SU-DHL-6 (cell line): Measurements from ENCODE around the gene LRFN2.

Experiments
- H2AFZ ChIP-seq: fragments of 200-600 bp; sonication (generic); 2 replicates; pipeline ENCODE4 v1.6.1; 2014; ENCODE audit warnings: low read depth, mild to moderate bottlenecking, moderate library complexity, mixed read lengths, antibody characterized with exemption, low read length; ENCODE audit not compliant: severe bottlenecking
- H3F3A ChIP-seq: fragments of 200-600 bp; shearing (Covaris generic); 2 replicates; pipeline ENCODE4 v1.6.0; 2016; ENCODE audit warnings: antibody characterized with exemption, mild to moderate bottlenecking; ENCODE audit not compliant: insufficient read depth
- H3K27ac ChIP-seq: fragments of 200-600 bp; sonication (generic); 2 replicates; pipeline ENCODE4 v1.5.1; 2016; ENCODE audit warnings: low read depth, mild to moderate bottlenecking, low read length, moderate library complexity, mixed read lengths
- H3K27me3 ChIP-seq: fragments of 200-600 bp; sonication (generic), shearing (Covaris generic); 2 replicates; pipeline ENCODE4 v1.6.0; 2014; ENCODE audit warnings: mild to moderate bottlenecking, low read length
- H3K36me3 ChIP-seq: fragments of 200-600 bp; sonication (generic); 2 replicates; pipeline ENCODE4 v1.6.1; 2014; ENCODE audit warnings: mild to moderate bottlenecking, low read length, mixed read lengths
- H3K4me2 ChIP-seq: fragments of 300-600, 200-600 bp; shearing (Covaris generic), sonication (generic); 2 replicates; pipeline ENCODE4 v1.6.0; 2014; ENCODE audit warnings: low read length, low read depth, mild to moderate bottlenecking; ENCODE audit not compliant: poor library complexity, severe bottlenecking
- H3K4me3 ChIP-seq: fragments of 200-600 bp; sonication (generic); 2 replicates; pipeline ENCODE4 v1.5.1; 2014; ENCODE audit warnings: antibody characterized with exemption, low read length, mild to moderate bottlenecking, mixed read lengths; ENCODE audit not compliant: insufficient read depth, poor library complexity, severe bottlenecking
- H3K79me2 ChIP-seq: fragments of 200-600 bp; sonication (generic); 2 replicates; pipeline ENCODE4 v1.6.1; 2014; ENCODE audit warnings: mild to moderate bottlenecking, low read length, moderate library complexity; ENCODE audit not compliant: insufficient read depth
- H3K9ac ChIP-seq: fragments of 200-600 bp; sonication (generic); 2 replicates; pipeline ENCODE4 v1.7.0; 2014; ENCODE audit warnings: mild to moderate bottlenecking, low read length
- H3K9me2 ChIP-seq: fragments of 200-600 bp; sonication (generic); replicated peaks from 2 replicates; pipeline ENCODE4 v1.6.1; 2014; ENCODE audit warnings: low read length; ENCODE audit not compliant: insufficient read depth
- H3K9me3 ChIP-seq: fragments of 200-600 bp; sonication (generic); 2 replicates; pipeline ENCODE4 v1.6.1; 2014; ENCODE audit warnings: low read length, mixed read lengths; ENCODE audit not compliant: insufficient read depth
- H4K20me1 ChIP-seq: fragments of 200-600 bp; sonication (generic); 2 replicates; pipeline ENCODE4 v1.6.1; 2014; ENCODE audit warnings: low read depth, mild to moderate bottlenecking, antibody characterized with exemption, low read length, moderate library complexity, mixed read lengths
- CTCF ChIP-seq: fragments of 200-600 bp; sonication (generic); IDR thresholded peaks from one replicate; pipeline ENCODE4 v1.5.1; 2017; ENCODE audit warnings: antibody characterized with exemption, mild to moderate bottlenecking, low read length, moderate library complexity; ENCODE audit not compliant: insufficient read depth, poor library complexity, severe bottlenecking
- EZH2phosphoT487 ChIP-seq: fragments of 200-600 bp; sonication (generic), shearing (Covaris generic); conservative IDR thresholded peaks from 2 replicates; pipeline ENCODE4 v1.6.1; 2018; ENCODE audit warnings: mild to moderate bottlenecking, antibody characterized with exemption, low read length, moderate library complexity, mixed read lengths

LRFN2 gene

GRCh38 chr6:40550202-40551101, 36.7 kb downstream of the LRFN2 start:
- no peak overlapping the region for H3K4me3 ChIP-seq
- H3K9ac ChIP-seq: no peak overlapping the region
- H3F3A ChIP-seq: no peaks in the 10 kb centered on the region
- H3K27ac ChIP-seq: no peak overlapping the region
- no peaks in the 10 kb centered on the region for H3K27me3 ChIP-seq
- H3K79me2 ChIP-seq: no peaks in the 10 kb centered on the region
- H2AFZ ChIP-seq: no peak overlapping the region
- no peaks in the 10 kb centered on the region for H3K9me3 ChIP-seq
- H3K4me2 ChIP-seq: no peak overlapping the region
- no peaks in the 10 kb centered on the region for H3K9me2 ChIP-seq
- TF ChIP-seq EZH2phosphoT487 (no peak), CTCF (peak; percentile 89)
- H3K36me3 ChIP-seq: no peaks in the 10 kb centered on the region
- H4K20me1 ChIP-seq: no peaks in the 10 kb centered on the region

GRCh38 chr6:40545954-40546353, 41.2 kb downstream of the LRFN2 start:
- Histone ChIP-seq H3K36me3 (no peaks in the 10 kb centered on the region), H3K4me2 (no peak overlapping the region), H3K4me3 (no peak overlapping the region), H3K9ac (no peak overlapping the region), H3F3A (no peaks in the 10 kb centered on the region), H3K27me3 (no peaks in the 10 kb centered on the region), H2AFZ (no peak overlapping the region), H3K79me2 (no peaks in the 10 kb centered on the region), H3K9me2 (no peaks in the 10 kb centered on the region), H3K27ac (no peak overlapping the region), H4K20me1 (no peaks in the 10 kb centered on the region), H3K9me3 (no peaks in the 10 kb centered on the region)
- TF ChIP-seq CTCF: no peak
- TF ChIP-seq EZH2phosphoT487: no peak

GRCh38 chr6:40543776-40544175, 43.4 kb downstream of the LRFN2 start:
- Histone ChIP-seq H3K27ac (no peak overlapping the region), H3K4me2 (no peak overlapping the region), H3K79me2 (no peaks in the 10 kb centered on the region), H3K36me3 (no peaks in the 10 kb centered on the region), H3K9ac (no peak overlapping the region), H3K9me2 (no peaks in the 10 kb centered on the region), H3K27me3 (no peaks in the 10 kb centered on the region), H2AFZ (no peak overlapping the region), H3K4me3 (no peak overlapping the region), H3F3A (no peaks in the 10 kb centered on the region), H3K9me3 (no peaks in the 10 kb centered on the region), H4K20me1 (no peaks in the 10 kb centered on the region)
- TF ChIP-seq CTCF: no peak
- no peak for TF ChIP-seq EZH2phosphoT487
